Measurements from ENCODE around the gene MRPL47.

MRPL47 gene

GRCh38 chr3:179591313-179591712 lies 13.1 kb downstream of the MRPL47 start:
- Histone ChIP-seq H3K18ac (ENCODE audit: low read depth in 1 of 2, low read length in 2 of 2) (no peak overlapping the region), H3K27ac (ENCODE audit: low read length, poor library complexity, severe bottlenecking) (no peak overlapping the region), H4K8ac (ENCODE audit: low read length) (no peak overlapping the region), H2AK5ac (ENCODE audit: low read length, severe bottlenecking) (no peak overlapping the region), H2BK5ac (ENCODE audit: low read depth, low read length, poor library complexity, severe bottlenecking) (no peak overlapping the region), H3K27me3 (ENCODE audit: control insufficient read depth in 1 of 2, insufficient read depth in 1 of 2, low read length in 2 of 2) (no peaks in the 10 kb centered on the region), H3K4me2 (ENCODE audit: low read length, poor library complexity, severe bottlenecking) (no peak overlapping the region), H2BK12ac (ENCODE audit: low read length in 2 of 2) (no peak overlapping the region), H4K91ac (ENCODE audit: low read length) (no peak overlapping the region), H3K4me1 (ENCODE audit: control insufficient read depth, insufficient read depth, low read depth, low read length) (no peaks in the 10 kb centered on the region), H2BK15ac (ENCODE audit: low read depth, poor library complexity, severe bottlenecking) (no peak overlapping the region), H3K14ac (ENCODE audit: low read length in 2 of 2) (no peak overlapping the region), H3K9ac (ENCODE audit: low read length) (no peak overlapping the region), H2BK120ac (ENCODE audit: low read depth, low read length) (no peak overlapping the region), H3K23ac (ENCODE audit: low read length in 2 of 2) (no peak overlapping the region), H3K36me3 (ENCODE audit: control insufficient read depth in 1 of 2, insufficient read depth in 2 of 2, low read depth in 1 of 2, low read length in 2 of 2) (peaks cover 19 to 95% of the 10 kb centered on the region in 2 experiments), H3K4me3 (ENCODE audit: insufficient read depth in 1 of 2, low read depth in 1 of 2, low read length in 2 of 2) (no peak overlapping the region), H3K9me3 (ENCODE audit: control insufficient read depth, low read length) (no peaks in the 10 kb centered on the region), H3K79me1 (replicated peaks; ENCODE audit: low read length, poor library complexity, severe bottlenecking) (peaks cover 4% of the 10 kb centered on the region), H3K4ac (ENCODE audit: low read depth in 1 of 2, low read length in 2 of 2) (no peak overlapping the region), H2AFZ (ENCODE audit: low read depth, low read length) (no peak overlapping the region)
- DNase-seq = no peak
- 100% methylated on average over 1 of the region's 1 CpG for WGBS

DNA sequence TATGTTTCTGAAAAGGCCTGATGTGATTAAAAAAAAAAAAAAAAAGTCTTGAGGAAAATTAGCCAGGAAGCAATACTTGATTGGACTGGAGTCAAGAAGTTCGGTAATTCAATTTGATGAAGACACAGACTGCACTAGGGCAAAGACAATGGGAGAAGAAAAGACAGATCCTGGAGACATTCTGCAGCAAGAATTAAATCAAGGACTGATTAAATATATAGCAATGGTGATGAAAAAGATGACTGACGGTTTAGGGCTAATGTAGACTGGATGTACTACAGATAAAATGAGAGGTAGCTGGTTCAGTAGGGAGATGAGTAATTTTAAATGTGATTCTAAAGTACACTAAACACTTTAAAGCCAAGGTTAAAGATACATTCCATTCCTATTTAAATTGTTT lies 13.8 kb downstream of the MRPL47 start:
- Histone ChIP-seq H3K4ac (ENCODE audit: low read depth in 1 of 2, low read length in 2 of 2) (no peak overlapping the region), H4K8ac (ENCODE audit: low read length) (no peak overlapping the region), H2AFZ (ENCODE audit: low read depth, low read length) (no peak overlapping the region), H3K9ac (ENCODE audit: low read length) (no peak overlapping the region), H3K14ac (ENCODE audit: low read length in 2 of 2) (no peak overlapping the region), H3K79me1 (replicated peaks; ENCODE audit: low read length, poor library complexity, severe bottlenecking) (peaks cover 4% of the 10 kb centered on the region), H3K4me2 (ENCODE audit: low read length, poor library complexity, severe bottlenecking) (no peak overlapping the region), H3K9me3 (ENCODE audit: control insufficient read depth, low read length) (no peaks in the 10 kb centered on the region), H2BK15ac (ENCODE audit: low read depth, poor library complexity, severe bottlenecking) (no peak overlapping the region), H2AK5ac (ENCODE audit: low read length, severe bottlenecking) (no peak overlapping the region), H3K36me3 (ENCODE audit: control insufficient read depth in 1 of 2, insufficient read depth in 2 of 2, low read depth in 1 of 2, low read length in 2 of 2) (peaks cover 19 to 95% of the 10 kb centered on the region in 2 experiments), H3K4me3 (ENCODE audit: insufficient read depth in 1 of 2, low read depth in 1 of 2, low read length in 2 of 2) (no peak overlapping the region), H3K4me1 (ENCODE audit: control insufficient read depth, insufficient read depth, low read depth, low read length) (no peaks in the 10 kb centered on the region), H3K23ac (ENCODE audit: low read length in 2 of 2) (no peak overlapping the region), H4K91ac (ENCODE audit: low read length) (no peak overlapping the region), H3K18ac (ENCODE audit: low read depth in 1 of 2, low read length in 2 of 2) (no peak overlapping the region), H3K27me3 (ENCODE audit: control insufficient read depth in 1 of 2, insufficient read depth in 1 of 2, low read length in 2 of 2) (no peaks in the 10 kb centered on the region), H2BK12ac (ENCODE audit: low read length in 2 of 2) (no peak overlapping the region), H3K27ac (ENCODE audit: low read length, poor library complexity, severe bottlenecking) (no peak overlapping the region), H2BK5ac (ENCODE audit: low read depth, low read length, poor library complexity, severe bottlenecking) (no peak overlapping the region), H2BK120ac (ENCODE audit: low read depth, low read length) (no peak overlapping the region)
- WGBS = 94% methylated on average over 2 of the region's 2 CpGs
- DNase-seq = no peak

DNA sequence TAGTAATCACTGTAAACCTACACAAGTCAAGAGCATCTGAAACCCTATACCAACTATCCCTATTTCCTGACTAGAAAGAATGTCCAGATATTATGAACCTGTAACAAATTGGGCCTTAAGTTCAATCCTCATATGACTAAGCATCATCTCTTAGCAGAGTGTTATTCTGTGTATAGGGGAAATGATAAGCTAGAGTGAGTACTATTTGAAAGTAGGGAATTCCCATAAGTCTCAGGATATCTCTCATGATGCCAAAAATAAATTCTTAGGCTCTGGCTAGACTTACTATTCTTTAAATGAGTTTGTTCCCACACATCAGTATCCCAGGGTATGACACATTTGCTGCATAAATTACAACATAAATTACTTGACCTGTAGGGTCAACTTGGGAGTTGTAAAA lies 15.3 kb downstream of the MRPL47 start:
- no peak overlapping the region for H3K9ac ChIP-seq (ENCODE audit: low read length)
- no peak overlapping the region for H3K4me2 ChIP-seq (ENCODE audit: low read length, poor library complexity, severe bottlenecking)
- peak; percentile 62 for DNase-seq
- no peak overlapping the region for H4K91ac ChIP-seq (ENCODE audit: low read length)
- H3K79me1 ChIP-seq (replicated peaks; ENCODE audit: low read length, poor library complexity, severe bottlenecking) = peaks cover 2% of the 10 kb centered on the region
- no peak overlapping the region for H2BK5ac ChIP-seq (ENCODE audit: low read depth, low read length, poor library complexity, severe bottlenecking)
- no peak overlapping the region for H2AK5ac ChIP-seq (ENCODE audit: low read length, severe bottlenecking)
- no peak overlapping the region for H3K27ac ChIP-seq (ENCODE audit: low read length, poor library complexity, severe bottlenecking)
- no peak overlapping the region for H2BK120ac ChIP-seq (ENCODE audit: low read depth, low read length)
- no peak overlapping the region for H3K23ac ChIP-seq (ENCODE audit: low read length in 2 of 2)
- H3K14ac ChIP-seq (ENCODE audit: low read length in 2 of 2) = no peak overlapping the region
- peaks cover 22 to 96% of the 10 kb centered on the region in 2 experiments for H3K36me3 ChIP-seq (ENCODE audit: control insufficient read depth in 1 of 2, insufficient read depth in 2 of 2, low read depth in 1 of 2, low read length in 2 of 2)
- no peak overlapping the region for H2AFZ ChIP-seq (ENCODE audit: low read depth, low read length)
- H3K4me3 ChIP-seq (ENCODE audit: insufficient read depth in 1 of 2, low read depth in 1 of 2, low read length in 2 of 2) = no peak overlapping the region
- no peak overlapping the region for H2BK15ac ChIP-seq (ENCODE audit: low read depth, poor library complexity, severe bottlenecking)
- no peak overlapping the region for H4K8ac ChIP-seq (ENCODE audit: low read length)
- H3K27me3 ChIP-seq (ENCODE audit: control insufficient read depth in 1 of 2, insufficient read depth in 1 of 2, low read length in 2 of 2) = no peaks in the 10 kb centered on the region
- H3K18ac ChIP-seq (ENCODE audit: low read depth in 1 of 2, low read length in 2 of 2) = no peak overlapping the region
- no peak overlapping the region for H2BK12ac ChIP-seq (ENCODE audit: low read length in 2 of 2)
- no peak overlapping the region for H3K4ac ChIP-seq (ENCODE audit: low read depth in 1 of 2, low read length in 2 of 2)
- H3K9me3 ChIP-seq (ENCODE audit: control insufficient read depth, low read length) = no peaks in the 10 kb centered on the region
- no peaks in the 10 kb centered on the region for H3K4me1 ChIP-seq (ENCODE audit: control insufficient read depth, insufficient read depth, low read depth, low read length)

DNA sequence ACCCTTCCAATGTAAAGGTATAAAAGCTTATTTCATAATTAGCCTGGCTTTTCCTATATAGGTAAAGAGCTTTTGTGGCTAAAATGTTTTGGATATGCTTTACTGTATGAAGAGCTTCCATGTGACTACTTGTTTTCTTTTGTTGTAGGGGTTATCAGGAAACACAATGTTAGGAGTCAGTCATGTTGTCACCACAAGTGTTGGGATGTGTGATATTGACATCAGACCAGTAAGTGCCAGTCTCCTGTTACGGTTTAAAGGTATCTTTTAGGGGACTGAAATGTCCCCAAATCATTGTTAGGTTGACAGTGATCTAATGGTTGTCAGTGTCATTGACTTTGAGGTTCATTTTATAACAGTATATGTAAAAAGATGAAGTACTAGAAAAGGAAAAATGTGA lies 23.4 kb downstream of the MRPL47 start:
- Histone ChIP-seq H2BK5ac (ENCODE audit: low read depth, low read length, poor library complexity, severe bottlenecking) (no peak overlapping the region), H3K27ac (ENCODE audit: low read length, poor library complexity, severe bottlenecking) (no peak overlapping the region), H2AK5ac (ENCODE audit: low read length, severe bottlenecking) (no peak overlapping the region), H2BK12ac (ENCODE audit: low read length in 2 of 2) (no peak overlapping the region), H3K4me2 (ENCODE audit: low read length, poor library complexity, severe bottlenecking) (no peak overlapping the region), H4K8ac (ENCODE audit: low read length) (no peak overlapping the region), H3K4ac (ENCODE audit: low read depth in 1 of 2, low read length in 2 of 2) (no peak overlapping the region), H3K36me3 (ENCODE audit: control insufficient read depth in 1 of 2, insufficient read depth in 2 of 2, low read depth in 1 of 2, low read length in 2 of 2) (peaks cover 18 to 76% of the 10 kb centered on the region in 2 experiments), H3K9me3 (ENCODE audit: control insufficient read depth, low read length) (no peaks in the 10 kb centered on the region), H4K91ac (ENCODE audit: low read length) (no peak overlapping the region), H2BK120ac (ENCODE audit: low read depth, low read length) (no peak overlapping the region), H3K79me1 (replicated peaks; ENCODE audit: low read length, poor library complexity, severe bottlenecking) (peaks cover 2% of the 10 kb centered on the region), H2BK15ac (ENCODE audit: low read depth, poor library complexity, severe bottlenecking) (no peak overlapping the region), H3K4me1 (ENCODE audit: control insufficient read depth, insufficient read depth, low read depth, low read length) (no peaks in the 10 kb centered on the region), H3K18ac (ENCODE audit: low read depth in 1 of 2, low read length in 2 of 2) (no peak overlapping the region), H3K27me3 (ENCODE audit: control insufficient read depth in 1 of 2, insufficient read depth in 1 of 2, low read length in 2 of 2) (no peaks in the 10 kb centered on the region), H3K14ac (ENCODE audit: low read length in 2 of 2) (no peak overlapping the region), H3K9ac (ENCODE audit: low read length) (no peak overlapping the region), H3K4me3 (ENCODE audit: insufficient read depth in 1 of 2, low read depth in 1 of 2, low read length in 2 of 2) (no peak overlapping the region), H3K23ac (ENCODE audit: low read length in 2 of 2) (no peak overlapping the region), H2AFZ (ENCODE audit: low read depth, low read length) (no peak overlapping the region)
- WGBS = 97% methylated on average over 1 of the region's 1 CpG
- DNase-seq = no peak

All from mesenchymal stem cell (in vitro differentiated cells and primary cell).